ENCODE results near the gene IGSF10. TPM values are rescaled to one million over a fixed set of nuclear protein-coding genes. Genes with fewer than 3 reads are reported as not detected.

IGSF10 gene
- total RNA-seq, 4 donors from 2014 or later, result 0.70 to 5.4 (median 2.3) TPM

GRCh38 chr3:151445273-151446001 is 15.4 kb downstream of the IGSF10 start:
- DNase-seq, result no peak
- Histone ChIP-seq H3K27me3 (no peaks in the 10 kb centered on the region), H3K27ac (no peak overlapping the region), H3K4me3 (no peak overlapping the region), H3K9me3 (no peaks in the 10 kb centered on the region), H3K36me3 (no peaks in the 10 kb centered on the region), H3K4me1 (no peaks in the 10 kb centered on the region)
- TF ChIP-seq POLR2A (IDR thresholded peaks at IDR 0.05), result no peak
- TF ChIP-seq, protein P1, sequence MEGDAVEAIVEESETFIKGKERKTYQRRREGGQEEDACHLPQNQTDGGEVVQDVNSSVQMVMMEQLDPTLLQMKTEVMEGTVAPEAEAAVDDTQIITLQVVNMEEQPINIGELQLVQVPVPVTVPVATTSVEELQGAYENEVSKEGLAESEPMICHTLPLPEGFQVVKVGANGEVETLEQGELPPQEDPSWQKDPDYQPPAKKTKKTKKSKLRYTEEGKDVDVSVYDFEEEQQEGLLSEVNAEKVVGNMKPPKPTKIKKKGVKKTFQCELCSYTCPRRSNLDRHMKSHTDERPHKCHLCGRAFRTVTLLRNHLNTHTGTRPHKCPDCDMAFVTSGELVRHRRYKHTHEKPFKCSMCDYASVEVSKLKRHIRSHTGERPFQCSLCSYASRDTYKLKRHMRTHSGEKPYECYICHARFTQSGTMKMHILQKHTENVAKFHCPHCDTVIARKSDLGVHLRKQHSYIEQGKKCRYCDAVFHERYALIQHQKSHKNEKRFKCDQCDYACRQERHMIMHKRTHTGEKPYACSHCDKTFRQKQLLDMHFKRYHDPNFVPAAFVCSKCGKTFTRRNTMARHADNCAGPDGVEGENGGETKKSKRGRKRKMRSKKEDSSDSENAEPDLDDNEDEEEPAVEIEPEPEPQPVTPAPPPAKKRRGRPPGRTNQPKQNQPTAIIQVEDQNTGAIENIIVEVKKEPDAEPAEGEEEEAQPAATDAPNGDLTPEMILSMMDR (IDR thresholded peaks at IDR 0.05), result no peak

GRCh38 chr3:151443583-151443982 is 17.3 kb downstream of the IGSF10 start:
- H3K4me1 ChIP-seq, result no peaks in the 10 kb centered on the region
- no peak for DNase-seq
- H3K27me3 ChIP-seq, result no peaks in the 10 kb centered on the region
- H3K27ac ChIP-seq, result no peak overlapping the region
- TF ChIP-seq POLR2A (IDR thresholded peaks at IDR 0.05), result no peak
- TF ChIP-seq, protein P1 (IDR thresholded peaks at IDR 0.05), result no peak
- H3K4me3 ChIP-seq, result no peak overlapping the region
- H3K36me3 ChIP-seq, result no peaks in the 10 kb centered on the region
- no peaks in the 10 kb centered on the region for H3K9me3 ChIP-seq

- Histone ChIP-seq H3K27ac (no peak overlapping the region), H3K4me3 (no peak overlapping the region), H3K27me3 (no peaks in the 10 kb centered on the region), H3K4me1 (no peaks in the 10 kb centered on the region), H3K9me3 (no peaks in the 10 kb centered on the region), H3K36me3 (no peaks in the 10 kb centered on the region)
- TF ChIP-seq, protein P1 (IDR thresholded peaks at IDR 0.05), result no peak
- TF ChIP-seq POLR2A (IDR thresholded peaks at IDR 0.05), result no peak
- DNase-seq, result no peak
Observed at GRCh38 chr3:151440940-151441339, 19.9 kb downstream of the IGSF10 start.

- Histone ChIP-seq H3K27ac (no peak overlapping the region), H3K27me3 (no peaks in the 10 kb centered on the region), H3K36me3 (no peaks in the 10 kb centered on the region), H3K4me1 (no peaks in the 10 kb centered on the region), H3K4me3 (no peak overlapping the region), H3K9me3 (no peaks in the 10 kb centered on the region)
- no peak for DNase-seq
- no peak for TF ChIP-seq POLR2A (IDR thresholded peaks at IDR 0.05)
- TF ChIP-seq, protein P1 (IDR thresholded peaks at IDR 0.05), result peak; percentile 68 to 82 (median 78)
Observed at GRCh38 chr3:151439652-151440125, 21.2 kb downstream of the IGSF10 start.

DNA sequence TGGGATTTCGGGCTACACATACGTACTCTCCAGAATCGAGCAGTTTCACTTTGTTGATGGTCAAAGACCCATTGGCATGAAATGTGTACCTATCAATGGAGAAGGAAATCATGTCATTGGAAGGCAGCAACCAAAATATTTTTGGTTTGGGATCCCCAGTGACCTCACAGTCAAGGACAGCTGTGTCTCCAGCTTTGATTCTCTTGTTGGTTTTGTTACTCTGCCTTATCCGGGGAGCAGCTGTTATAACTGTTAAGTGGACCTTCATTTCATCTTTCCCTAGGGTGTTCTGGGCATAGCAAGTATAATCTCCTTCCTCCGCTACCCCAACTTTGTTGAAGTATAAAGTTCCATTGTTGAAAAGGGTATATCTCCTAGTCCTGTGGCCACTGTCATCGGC is 23.0 kb downstream of the IGSF10 start:
- no peak for DNase-seq
- Histone ChIP-seq H3K4me3 (no peak overlapping the region), H3K27me3 (no peaks in the 10 kb centered on the region), H3K27ac (no peak overlapping the region), H3K9me3 (no peaks in the 10 kb centered on the region), H3K36me3 (no peaks in the 10 kb centered on the region), H3K4me1 (no peaks in the 10 kb centered on the region)
- TF ChIP-seq, protein P1 (IDR thresholded peaks at IDR 0.05), result no peak
- no peak for TF ChIP-seq POLR2A (IDR thresholded peaks at IDR 0.05)
